Stimulated activated naive CD8-positive, alpha-beta T cell treated with anti-CD3 and anti-CD28 coated beads, Interleukin-15, Interleukin-2, amounts not matched to agents 100 U/mL and 50 U/mL, for 24 hours (primary cell): Measurements from ENCODE around the gene TGFBR2.
"Not testable (repeated sequence)": the region's sequence is repeated elsewhere in the genome, so short reads cannot be mapped to it uniquely, and the experiment has no call there.

Experiments used
- ATAC-seq: fragments of 150-1000 bp; cut with Tn5 transposase; one replicate; pipeline ENCODE4 v1.10.0; 2021
- DNase-seq: peaks from one replicate; pipeline ENCODE4 v3.0.0; 2021

The TGFBR2 gene

GRCh38 chr3:30619318-30619717 is 12.9 kb downstream of the TGFBR2 start:
- ATAC-seq (no peak), DNase-seq (no peak)

DNA sequence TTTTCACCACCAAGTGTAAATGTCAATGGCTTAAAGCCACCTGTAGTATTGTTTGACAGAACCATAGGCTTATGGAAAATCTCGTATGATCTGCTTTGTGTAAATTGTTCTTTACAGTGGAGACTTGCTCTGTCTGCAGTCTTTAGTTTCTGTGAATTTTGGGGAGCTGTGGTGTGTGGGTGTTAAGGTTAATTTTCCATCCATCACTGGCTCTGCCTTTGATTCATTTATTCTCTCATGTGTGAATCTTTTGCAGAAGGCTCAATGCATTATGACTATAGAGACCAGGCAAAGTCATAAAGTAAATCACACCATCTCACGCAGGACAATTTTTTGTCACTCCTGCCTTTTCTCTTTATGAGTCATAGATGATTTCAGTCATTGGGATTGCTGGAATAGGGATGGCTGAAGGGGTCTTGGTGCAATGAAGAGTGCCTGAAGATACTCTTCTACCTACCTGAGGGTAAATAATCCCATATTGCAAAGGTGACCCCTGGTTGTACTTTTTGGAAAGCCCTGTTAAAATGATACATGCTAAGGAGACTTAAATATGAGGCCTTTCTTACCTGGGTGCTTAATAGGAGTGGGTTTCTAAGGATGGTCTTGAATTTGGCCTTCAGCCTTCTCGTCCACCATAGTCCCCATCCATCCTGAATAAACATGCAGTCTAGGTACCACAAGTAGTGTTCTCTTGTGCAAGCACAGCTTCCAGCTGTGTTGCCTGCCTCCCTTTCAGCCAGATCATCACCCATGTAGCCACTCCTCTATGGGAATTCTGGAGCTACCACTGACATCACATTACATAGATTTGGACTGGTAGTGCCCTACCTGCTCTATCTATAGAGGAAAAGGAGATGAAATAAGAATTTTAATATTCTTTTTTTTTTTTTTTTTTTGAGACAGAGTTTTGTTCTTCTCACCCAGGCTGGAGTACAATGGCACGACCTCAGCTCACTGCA is 14.3 kb downstream of the TGFBR2 start:
- DNase-seq (no peak), ATAC-seq (peak; percentile 81)

GRCh38 chr3:30621576-30621975 is 15.2 kb downstream of the TGFBR2 start:
- ATAC-seq, result no peak

GRCh38 chr3:30622047-30622545 is 15.7 kb downstream of the TGFBR2 start:
- ATAC-seq (no peak), DNase-seq (no peak)

More at GRCh38 chr3:30621576-30621975, 15.2 kb downstream of the TGFBR2 start:
- no peak for DNase-seq

DNA sequence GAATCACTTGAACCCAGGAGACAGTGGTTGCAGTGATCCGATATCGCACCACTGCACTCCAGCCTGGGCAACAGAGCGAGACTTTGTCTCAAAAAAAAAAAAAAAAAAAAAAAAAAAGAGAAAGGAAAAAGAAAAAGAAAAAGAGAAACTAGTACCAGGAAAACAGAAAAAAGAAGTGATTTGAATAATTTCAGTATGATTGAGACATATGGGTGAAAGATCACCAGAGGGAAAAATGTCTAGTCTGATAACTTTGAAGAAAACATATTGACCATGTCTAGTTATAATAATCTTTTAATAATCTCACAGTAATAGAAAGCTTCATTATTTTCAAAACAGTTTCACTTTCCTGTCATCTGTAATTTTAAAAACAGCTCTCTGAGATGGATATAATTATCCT is 16.4 kb downstream of the TGFBR2 start:
- DNase-seq, result no peak
- ATAC-seq, result no peak

GRCh38 chr3:30623351-30623750 is 16.9 kb downstream of the TGFBR2 start:
- no peak for DNase-seq
- peak; percentile 55 for ATAC-seq

DNA sequence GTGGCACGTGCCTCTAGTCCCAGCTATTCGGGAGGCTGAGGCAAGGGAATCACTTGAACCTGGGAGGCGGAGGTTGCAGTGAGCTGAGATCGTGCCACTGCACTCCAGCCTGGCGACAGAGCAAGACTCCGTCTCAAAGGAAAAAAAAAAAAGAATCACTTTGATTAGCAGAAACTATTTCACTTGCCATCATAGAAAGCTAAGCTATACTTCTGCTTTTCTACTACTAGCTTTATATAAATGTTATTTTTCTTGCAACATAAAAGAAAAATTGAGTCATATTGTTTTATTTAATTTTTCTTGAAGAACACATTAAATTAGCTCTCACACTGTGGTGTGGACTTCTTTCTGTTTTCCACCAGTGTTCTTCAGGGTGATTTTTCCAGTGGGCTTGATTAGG is 18.1 kb downstream of the TGFBR2 start:
- not testable (repeated sequence) for DNase-seq, ATAC-seq

- ATAC-seq, result no peak
- no peak for DNase-seq
These were observed 19.4 kb downstream of the TGFBR2 start for GRCh38 chr3:30625541-30626438.

DNA sequence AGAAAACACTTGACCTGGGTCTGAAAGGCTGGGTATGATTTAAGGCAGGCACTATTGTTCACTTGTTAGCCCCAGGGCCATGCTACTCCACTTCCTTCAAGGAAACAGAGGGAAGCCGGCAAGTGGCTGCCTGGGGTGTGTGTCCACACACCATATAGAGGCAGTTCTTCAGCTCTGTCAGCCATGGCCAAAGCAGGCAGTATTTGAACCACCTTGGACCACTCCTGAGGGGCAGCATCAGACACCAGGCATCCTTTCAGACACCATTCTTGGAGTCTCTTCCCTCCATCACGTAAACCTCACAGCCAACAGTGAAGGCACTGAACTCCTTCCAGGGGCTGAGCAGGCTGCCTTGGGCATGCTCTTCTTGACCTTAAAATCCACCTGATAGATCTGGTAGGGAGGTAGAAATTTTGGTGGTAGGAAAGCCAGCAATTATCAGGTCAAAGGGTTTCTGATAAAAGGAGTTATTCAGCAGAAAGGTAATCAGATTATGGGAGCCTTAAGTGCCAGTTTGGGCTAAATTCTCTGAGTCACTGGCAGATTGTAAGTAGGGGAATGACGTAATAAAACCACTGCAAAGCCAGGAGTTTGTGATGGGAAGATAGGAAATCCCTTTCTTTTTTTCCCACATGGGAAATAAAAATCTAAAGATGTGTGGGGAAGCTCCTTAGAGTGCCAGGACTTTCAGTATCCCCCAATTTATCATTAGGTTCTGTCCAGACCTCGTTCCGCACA is 20.2 kb downstream of the TGFBR2 start:
- ATAC-seq (no peak), DNase-seq (no peak)

- DNase-seq (no peak), ATAC-seq (peak; percentile 36)
These were observed 22.0 kb downstream of the TGFBR2 start for GRCh38 chr3:30628205-30628900.

DNA sequence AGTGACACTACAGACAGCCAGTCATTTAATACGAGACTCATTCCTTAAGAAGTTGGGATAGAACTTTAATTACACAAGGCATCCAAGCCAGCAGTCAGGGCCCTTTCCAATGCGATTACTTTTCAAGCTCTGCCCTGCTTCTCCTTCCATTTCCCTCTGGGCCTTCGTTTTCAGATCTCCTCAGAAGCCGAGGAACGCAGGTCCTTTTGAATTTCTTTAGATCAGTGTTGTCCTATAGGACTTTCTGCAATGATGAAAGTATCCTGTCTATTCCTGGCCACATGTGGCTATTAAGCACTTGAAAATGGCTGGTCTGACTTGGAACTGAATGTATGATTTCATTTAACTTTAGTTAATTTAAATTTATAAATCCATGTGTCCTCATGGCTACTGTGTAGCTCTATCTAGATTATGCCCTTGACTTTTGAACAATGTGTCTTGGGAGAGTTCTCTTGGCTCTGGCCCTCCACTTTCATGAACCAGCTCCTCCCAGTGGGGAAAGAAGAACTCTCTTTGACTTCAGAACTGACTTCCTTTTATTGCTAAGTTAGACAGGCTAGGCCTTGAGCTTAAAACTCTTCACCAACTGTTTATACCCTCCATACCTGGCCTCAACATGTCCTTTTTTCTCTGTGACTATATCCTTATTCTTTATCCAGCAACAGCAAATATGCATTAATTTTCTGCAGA is 22.6 kb downstream of the TGFBR2 start:
- DNase-seq (no peak), ATAC-seq (no peak)

- ATAC-seq (no peak), DNase-seq (no peak)
These were observed 23.3 kb downstream of the TGFBR2 start for GRCh38 chr3:30629746-30630145.

- ATAC-seq, result no peak
- no peak for DNase-seq
These were observed 24.0 kb downstream of the TGFBR2 start for GRCh38 chr3:30630238-30631030.

- peak; percentile 81 for ATAC-seq
- DNase-seq, result peak; percentile 64
These were observed 25.0 kb downstream of the TGFBR2 start for GRCh38 chr3:30631243-30631904.

- no peak for ATAC-seq
- no peak for DNase-seq
These were observed 25.7 kb downstream of the TGFBR2 start for GRCh38 chr3:30632065-30632464.

DNA sequence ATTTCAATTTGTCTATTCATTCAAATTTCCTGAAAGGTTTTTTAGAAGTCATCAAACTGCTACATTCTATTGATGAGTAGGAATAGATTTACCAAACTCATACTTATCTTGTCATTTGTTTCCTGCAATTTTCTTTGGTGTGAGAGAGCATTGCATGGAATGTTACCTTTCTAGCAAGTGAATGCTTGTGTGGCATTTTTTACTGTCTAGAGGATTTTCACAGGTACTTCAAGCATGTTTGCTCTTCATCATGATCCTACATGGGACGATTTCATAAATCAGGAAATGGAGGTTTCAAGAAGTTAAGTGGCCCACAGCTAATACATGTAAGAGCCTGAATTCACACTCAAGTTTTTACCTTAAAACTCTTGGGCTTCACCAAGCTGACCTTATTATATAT is 26.1 kb downstream of the TGFBR2 start:
- DNase-seq (no peak), ATAC-seq (no peak)

DNA sequence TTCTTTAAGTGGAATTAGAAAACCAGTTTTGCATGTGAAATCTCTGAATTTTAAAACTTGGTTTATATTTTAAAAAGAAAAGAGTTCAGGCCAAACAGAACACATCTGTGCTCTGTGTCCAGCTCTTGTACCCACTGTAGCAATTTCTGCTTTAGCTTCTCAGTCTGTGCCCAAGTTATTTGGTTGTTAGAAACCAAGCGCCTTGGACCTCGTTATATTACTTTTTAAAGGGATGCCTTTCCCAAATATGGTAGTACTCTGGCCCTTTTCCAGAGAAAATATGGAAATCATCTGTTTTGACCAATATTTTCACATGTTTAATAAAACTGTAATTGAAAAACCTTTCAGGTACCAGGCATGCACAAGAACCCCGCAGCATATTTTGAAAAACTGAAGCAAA is 27.3 kb downstream of the TGFBR2 start:
- DNase-seq (no peak), ATAC-seq (no peak)

- DNase-seq (no peak), ATAC-seq (no peak)
These were observed 28.6 kb downstream of the TGFBR2 start for GRCh38 chr3:30634761-30635735.
